ENCODE measurements around the gene SUSD3. TPM values are rescaled to one million over a fixed set of nuclear protein-coding genes. Genes with fewer than 3 reads are reported as not detected.
A peak's percentile ranks its signal among the peaks of the same experiment; 100 is the strongest.

Gene SUSD3
- total and polyA plus RNA-seq, 4 experiments from 2014 or later, result 58.3 to 199 (median 106) TPM

DNA sequence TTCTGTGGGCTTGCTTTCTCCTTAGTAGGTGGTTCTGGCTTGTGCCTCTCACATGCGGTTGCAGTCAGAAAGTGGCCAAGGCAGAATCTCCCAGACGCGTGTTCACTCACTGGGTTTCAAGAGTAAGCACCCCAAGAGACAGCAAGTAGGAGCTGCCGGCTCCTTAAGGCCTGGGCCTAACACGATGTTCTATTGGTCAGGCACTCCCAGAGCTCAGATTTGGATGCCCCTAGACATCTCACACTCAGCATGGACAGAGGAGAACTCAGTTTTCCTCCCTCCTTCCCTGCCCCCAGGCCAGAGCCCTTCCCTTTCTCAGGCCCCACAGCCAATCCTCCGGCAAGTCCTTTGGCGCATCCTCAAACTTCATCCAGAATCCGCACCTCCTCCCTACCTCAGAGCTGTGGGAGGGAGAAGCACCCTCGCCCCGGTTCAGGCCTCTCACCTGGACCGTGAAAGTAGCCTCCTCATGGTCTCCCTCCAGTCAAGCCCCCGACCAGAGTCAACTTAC, 31.0 kb downstream of the SUSD3 start:
- no peak overlapping the region for H3K4me3 ChIP-seq (ENCODE audit: low read length in 2 of 2)
- CTCF ChIA-PET (ENCODE audit: partially characterized antibody), result interaction anchor here (1.1 kb wide), 1 partner anchor 85 kb away, joined by 4 read pairs; no protein-coding TSS in a partner anchor
- Mint-ChIP-seq H3K27ac (peak overlapping the region; percentile 60 to 92 (median 86)), H3K4me3 (no peak overlapping the region), H3K36me3 (peaks cover 23 to 31% of the 10 kb centered on the region in 2 donors), H3K27me3 (no peaks in the 10 kb centered on the region), H3K9me3 (peaks cover 0 to 5% (median 0%) of the 10 kb centered on the region in 8 donors), H3K4me1 (peaks cover 30 to 59% (median 45%) of the 10 kb centered on the region in 4 donors)
- intact Hi-C loops (cut with micrococcal nuclease), result no loop called here
- peaks cover 26% of the 10 kb centered on the region for H3K4me1 ChIP-seq (ENCODE audit: insufficient read depth, low read length)
- peaks cover 17% of the 10 kb centered on the region for H3K36me3 ChIP-seq (ENCODE audit: insufficient read depth, low read length)
- no peak for DNase-seq
- no peaks in the 10 kb centered on the region for H3K27me3 ChIP-seq (ENCODE audit: insufficient read depth, low read length)
- POLR2A ChIA-PET (ENCODE audit: partially characterized antibody), result interaction anchor here (0.9 to 3.0 kb wide), 4 partner anchors 22 to 125 kb away, joined by 3 to 16 read pairs (median 4); no protein-coding TSS in a partner anchor
- no peak overlapping the region for H3K27ac ChIP-seq (ENCODE audit: low read depth, low read length)
- H3K9me3 ChIP-seq (ENCODE audit: control insufficient read depth in 1 of 2, low read length in 2 of 2), result no peaks in the 10 kb centered on the region

DNA sequence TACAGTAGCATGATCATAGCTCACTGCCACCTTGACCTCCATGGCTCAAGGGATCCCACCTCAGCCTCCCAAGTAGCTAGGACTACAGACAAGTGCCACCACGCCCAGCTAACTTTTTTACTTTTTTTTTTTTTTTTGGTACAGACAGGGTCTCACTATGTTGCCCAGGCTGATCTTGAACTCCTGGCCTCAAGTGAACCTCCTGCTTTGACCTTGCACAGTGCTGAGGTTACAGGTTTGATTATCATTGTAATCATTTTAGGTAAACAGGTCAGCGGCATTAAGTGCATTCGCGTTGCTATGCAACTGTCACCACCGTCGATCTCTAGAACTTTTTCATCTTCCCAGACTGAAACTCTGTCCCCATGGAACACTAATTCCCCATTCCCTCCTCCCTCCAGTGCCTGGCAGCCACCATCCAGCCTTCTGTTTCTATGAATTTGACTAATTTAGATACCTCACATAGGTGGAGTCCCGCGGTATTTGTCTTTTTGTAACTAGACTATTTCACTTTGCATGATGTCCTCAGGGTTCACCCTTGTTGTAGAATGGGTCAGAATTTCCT, 31.7 kb downstream of the SUSD3 start:
- Histone ChIP-seq H3K27ac (ENCODE audit: low read depth, low read length) (no peak overlapping the region), H3K36me3 (ENCODE audit: insufficient read depth, low read length) (peaks cover 11% of the 10 kb centered on the region), H3K27me3 (ENCODE audit: insufficient read depth, low read length) (no peaks in the 10 kb centered on the region), H3K9me3 (ENCODE audit: control insufficient read depth in 1 of 2, low read length in 2 of 2) (no peaks in the 10 kb centered on the region), H3K4me3 (ENCODE audit: low read length in 2 of 2) (no peak overlapping the region), H3K4me1 (ENCODE audit: insufficient read depth, low read length) (peaks cover 32% of the 10 kb centered on the region)
- CTCF ChIA-PET (ENCODE audit: partially characterized antibody), result interaction anchor here (1.1 kb wide), 1 partner anchor 86 kb away, joined by 4 read pairs; no protein-coding TSS in a partner anchor
- POLR2A ChIA-PET (ENCODE audit: partially characterized antibody), result interaction anchor here (0.9 to 3.0 kb wide), 4 partner anchors 23 to 126 kb away, joined by 3 to 16 read pairs (median 4); no protein-coding TSS in a partner anchor
- peaks cover 34 to 66% (median 50%) of the 10 kb centered on the region in 4 donors for H3K4me1 Mint-ChIP-seq
- peaks cover 0 to 5% (median 0%) of the 10 kb centered on the region in 8 donors for H3K9me3 Mint-ChIP-seq
- DNase-seq, result no peak
- peak overlapping the region; percentile 48 to 92 (median 85) for H3K27ac Mint-ChIP-seq
- no peak overlapping the region for H3K4me3 Mint-ChIP-seq
- H3K36me3 Mint-ChIP-seq, result peaks cover 18 to 28% of the 10 kb centered on the region in 2 donors
- no peaks in the 10 kb centered on the region for H3K27me3 Mint-ChIP-seq
- intact Hi-C loops (cut with micrococcal nuclease), result loop anchor here (10.0 kb wide), 1 partner anchor 1075 kb away; no protein-coding TSS in a partner anchor

DNA sequence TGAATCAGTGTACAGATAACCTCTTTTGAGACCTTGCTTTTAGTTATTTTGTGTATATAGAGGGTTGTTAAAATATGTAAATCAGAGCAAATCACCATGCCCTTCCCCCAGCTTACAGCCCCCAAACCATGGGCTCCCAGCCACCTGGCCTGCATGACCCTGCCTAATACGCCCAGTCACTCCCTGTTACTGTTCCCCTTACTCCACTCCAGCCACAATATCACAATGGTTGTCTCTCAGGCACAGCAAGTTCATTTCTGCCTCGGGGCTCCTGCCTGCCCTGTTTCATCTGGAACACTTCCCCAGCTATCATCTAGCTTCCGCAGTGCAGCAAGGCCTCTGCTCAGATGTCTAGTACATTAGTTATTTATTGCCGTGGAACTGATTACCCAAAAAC, 32.6 kb downstream of the SUSD3 start:
- no peaks in the 10 kb centered on the region for H3K27me3 Mint-ChIP-seq
- POLR2A ChIA-PET (ENCODE audit: partially characterized antibody), result interaction anchor here (0.6 to 3.0 kb wide), 6 partner anchors 15 to 136 kb away, joined by 3 to 16 read pairs (median 4); no protein-coding TSS in a partner anchor
- peak overlapping the region; percentile 67 to 87 (median 83) for H3K27ac Mint-ChIP-seq
- no peak for DNase-seq
- H3K9me3 ChIP-seq (ENCODE audit: control insufficient read depth in 1 of 2, low read length in 2 of 2), result no peaks in the 10 kb centered on the region
- peaks cover 2% of the 10 kb centered on the region for H3K36me3 ChIP-seq (ENCODE audit: insufficient read depth, low read length)
- H3K9me3 Mint-ChIP-seq, result peaks cover 0 to 5% (median 0%) of the 10 kb centered on the region in 8 donors
- H3K4me1 ChIP-seq (ENCODE audit: insufficient read depth, low read length), result peaks cover 33% of the 10 kb centered on the region
- H3K4me3 Mint-ChIP-seq, result no peak overlapping the region
- H3K36me3 Mint-ChIP-seq, result peaks cover 11 to 20% of the 10 kb centered on the region in 2 donors
- intact Hi-C loops (cut with micrococcal nuclease), result loop anchor here (10.0 kb wide), 1 partner anchor 1074 kb away; no protein-coding TSS in a partner anchor
- no peak overlapping the region for H3K4me3 ChIP-seq (ENCODE audit: low read length in 2 of 2)
- H3K27ac ChIP-seq (ENCODE audit: low read depth, low read length), result no peak overlapping the region
- H3K4me1 Mint-ChIP-seq, result peaks cover 34 to 72% (median 50%) of the 10 kb centered on the region in 4 donors
- H3K27me3 ChIP-seq (ENCODE audit: insufficient read depth, low read length), result no peaks in the 10 kb centered on the region
- CTCF ChIA-PET (ENCODE audit: partially characterized antibody), result interaction anchor here (1.0 to 1.5 kb wide), 3 partner anchors 18 to 88 kb away, joined by 5 to 7 read pairs (median 6); no protein-coding TSS in a partner anchor

DNA sequence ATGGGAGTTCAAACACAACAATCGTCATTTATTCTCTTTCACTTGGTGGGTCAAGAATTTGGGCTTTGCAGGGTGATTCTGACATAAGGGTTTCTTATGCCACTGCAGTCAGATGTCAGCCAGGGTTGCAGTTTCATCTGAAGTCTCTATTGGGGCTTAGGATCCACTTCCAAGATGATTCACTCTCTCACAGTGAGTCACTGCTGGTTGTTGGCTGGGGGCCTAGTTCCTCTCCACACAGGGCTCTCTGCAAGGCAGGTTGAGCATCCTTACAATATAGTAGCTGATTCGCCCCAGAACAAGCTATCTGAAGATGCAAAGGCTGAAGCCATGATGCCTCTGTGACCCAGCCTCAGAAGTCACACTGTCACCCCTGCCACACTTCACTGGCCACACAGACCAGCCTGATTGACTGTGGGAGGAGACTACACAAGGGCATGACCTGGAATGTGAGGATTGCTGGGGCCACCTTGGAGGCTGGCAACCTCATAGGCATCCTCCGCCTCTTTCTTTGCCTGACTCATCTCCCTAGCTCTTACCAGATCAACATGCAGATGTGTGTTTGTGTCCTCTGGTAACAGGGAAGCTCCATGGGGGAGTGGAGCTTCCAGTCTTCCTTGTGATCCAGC, 33.1 kb downstream of the SUSD3 start:
- Histone ChIP-seq H3K36me3 (ENCODE audit: insufficient read depth, low read length) (no peaks in the 10 kb centered on the region), H3K4me1 (ENCODE audit: insufficient read depth, low read length) (peaks cover 33% of the 10 kb centered on the region), H3K27ac (ENCODE audit: low read depth, low read length) (no peak overlapping the region), H3K27me3 (ENCODE audit: insufficient read depth, low read length) (no peaks in the 10 kb centered on the region), H3K9me3 (ENCODE audit: control insufficient read depth in 1 of 2, low read length in 2 of 2) (no peaks in the 10 kb centered on the region), H3K4me3 (ENCODE audit: low read length in 2 of 2) (no peak overlapping the region)
- POLR2A ChIA-PET (ENCODE audit: partially characterized antibody), result interaction anchor here (0.6 to 3.0 kb wide), 8 partner anchors 16 to 137 kb away, joined by 3 to 16 read pairs (median 4); no protein-coding TSS in a partner anchor
- intact Hi-C loops (cut with micrococcal nuclease), result loop anchor here (10.0 kb wide), 1 partner anchor 1073 kb away; no protein-coding TSS in a partner anchor
- Mint-ChIP-seq H3K4me3 (peak overlapping the region in 3 of 8 donors; percentile 10 to 67 (median 40)), H3K9me3 (peaks cover 0 to 5% (median 0%) of the 10 kb centered on the region in 8 donors), H3K4me1 (peaks cover 34 to 72% (median 51%) of the 10 kb centered on the region in 4 donors), H3K27me3 (no peaks in the 10 kb centered on the region), H3K27ac (peak overlapping the region; percentile 67 to 98 (median 83)), H3K36me3 (peaks cover 8 to 18% of the 10 kb centered on the region in 2 donors)
- CTCF ChIA-PET (ENCODE audit: partially characterized antibody), result interaction anchor here (1.0 to 1.5 kb wide), 3 partner anchors 17 to 88 kb away, joined by 5 to 7 read pairs (median 6); no protein-coding TSS in a partner anchor
- DNase-seq, result peak in 1 of 5 donors; percentile 63

DNA sequence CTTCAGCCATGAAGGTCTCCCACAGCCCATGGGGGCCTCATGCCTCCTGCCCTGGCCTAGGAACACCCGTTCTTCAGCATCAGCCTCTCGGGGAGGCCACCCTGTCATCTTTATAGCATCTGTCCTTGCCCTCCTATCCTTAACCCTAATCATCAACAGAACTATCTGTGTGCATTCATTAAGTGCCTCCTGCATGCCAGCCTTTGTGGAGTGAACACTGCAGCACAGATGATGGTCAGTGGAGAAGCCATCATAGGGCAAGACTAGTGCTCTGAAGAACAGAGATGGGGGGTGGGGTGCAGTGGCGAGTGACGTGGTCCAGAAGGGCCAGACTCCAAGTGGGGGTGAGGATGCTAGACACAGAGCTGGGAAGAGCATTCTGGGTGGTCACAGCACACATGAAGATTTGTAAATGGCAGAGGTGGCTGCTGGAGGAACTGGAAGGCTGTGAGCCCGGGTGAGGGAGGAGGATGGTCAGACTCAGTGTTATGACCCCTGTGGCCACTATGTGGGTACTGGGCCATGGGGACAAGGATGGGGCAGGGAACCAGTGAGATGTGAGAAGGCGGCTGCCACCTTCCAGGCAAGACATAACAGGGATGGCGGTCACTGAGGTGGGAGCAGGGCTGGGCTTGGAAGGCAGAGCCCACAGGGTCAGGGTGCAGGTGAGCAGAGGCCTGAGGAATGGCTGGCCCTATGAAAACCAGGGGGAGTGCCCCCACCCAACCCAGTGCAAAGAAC, 33.9 kb downstream of the SUSD3 start:
- ChIA-PET CTCF (ENCODE audit: partially characterized antibody) (interaction anchor here (1.0 to 1.5 kb wide), 3 partner anchors 17 to 89 kb away, joined by 3 to 7 read pairs (median 6); no protein-coding TSS in a partner anchor), POLR2A (ENCODE audit: partially characterized antibody) (interaction anchor here (0.9 to 1.5 kb wide), 7 partner anchors 11 to 138 kb away, joined by 3 to 7 read pairs (median 3); no protein-coding TSS in a partner anchor)
- intact Hi-C loops (cut with micrococcal nuclease), result loop anchor here (10.0 kb wide), 1 partner anchor 1072 kb away; no protein-coding TSS in a partner anchor
- Mint-ChIP-seq H3K4me3 (peak overlapping the region in 4 of 8 donors; percentile 21 to 67 (median 45)), H3K9me3 (peaks cover 0 to 5% (median 0%) of the 10 kb centered on the region in 8 donors), H3K27ac (peak overlapping the region; percentile 67 to 98 (median 86)), H3K4me1 (peaks cover 38 to 79% (median 58%) of the 10 kb centered on the region in 4 donors), H3K36me3 (peaks cover 4 to 17% of the 10 kb centered on the region in 2 donors), H3K27me3 (no peaks in the 10 kb centered on the region)
- Histone ChIP-seq H3K27ac (ENCODE audit: low read depth, low read length) (peak overlapping the region; percentile 95), H3K4me1 (ENCODE audit: insufficient read depth, low read length) (peaks cover 40% of the 10 kb centered on the region), H3K9me3 (ENCODE audit: control insufficient read depth in 1 of 2, low read length in 2 of 2) (no peaks in the 10 kb centered on the region), H3K27me3 (ENCODE audit: insufficient read depth, low read length) (no peaks in the 10 kb centered on the region), H3K36me3 (ENCODE audit: insufficient read depth, low read length) (no peaks in the 10 kb centered on the region), H3K4me3 (ENCODE audit: low read length in 2 of 2) (no peak overlapping the region)
- DNase-seq, result no peak

DNA sequence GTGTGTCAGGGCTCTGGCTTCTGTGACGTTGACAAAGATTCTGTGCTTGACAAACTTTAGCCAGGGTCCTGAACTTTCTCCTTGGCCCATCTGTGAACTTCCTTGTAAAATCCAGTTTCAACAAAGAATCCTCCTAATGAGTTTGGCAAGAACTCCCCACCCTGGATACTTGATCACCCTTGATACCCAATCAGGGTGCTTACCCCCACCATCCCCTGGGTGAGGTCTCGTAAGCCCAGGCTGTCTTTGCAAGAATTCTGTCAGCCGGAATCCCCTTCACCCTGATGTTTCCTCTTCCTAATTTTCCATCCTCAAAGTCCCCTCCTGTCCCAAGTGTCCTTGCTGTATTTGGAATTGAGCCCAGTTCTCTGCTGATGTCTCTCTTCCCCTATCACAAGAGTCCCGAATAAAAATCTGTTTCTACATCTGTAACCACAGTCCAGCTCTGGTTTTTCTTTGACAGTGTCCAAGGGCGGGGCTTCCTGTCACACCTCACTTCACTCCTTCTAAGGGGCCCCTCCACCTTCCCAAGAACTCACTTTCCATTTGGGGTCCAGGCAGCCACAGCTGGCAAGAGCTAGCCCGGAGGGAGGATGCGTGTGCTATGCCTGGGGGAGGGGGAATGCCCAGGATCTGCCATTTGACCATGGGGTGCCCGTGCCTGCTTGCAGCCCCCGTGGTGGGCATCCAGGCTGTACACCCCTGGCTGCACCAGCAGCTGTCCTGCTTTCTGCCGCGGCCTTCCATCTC, 34.8 kb downstream of the SUSD3 start:
- H3K36me3 Mint-ChIP-seq, result peaks cover 4 to 18% of the 10 kb centered on the region in 2 donors
- peaks cover 49% of the 10 kb centered on the region for H3K4me1 ChIP-seq (ENCODE audit: insufficient read depth, low read length)
- H3K27ac ChIP-seq (ENCODE audit: low read depth, low read length), result peak overlapping the region; percentile 95
- no peaks in the 10 kb centered on the region for H3K36me3 ChIP-seq (ENCODE audit: insufficient read depth, low read length)
- no peaks in the 10 kb centered on the region for H3K9me3 ChIP-seq (ENCODE audit: control insufficient read depth in 1 of 2, low read length in 2 of 2)
- peaks cover 47 to 88% (median 67%) of the 10 kb centered on the region in 4 donors for H3K4me1 Mint-ChIP-seq
- CTCF ChIA-PET (ENCODE audit: partially characterized antibody), result interaction anchor here (0.7 to 1.0 kb wide), 2 partner anchors 25 to 136 kb away, joined by 3 read pairs; no protein-coding TSS in a partner anchor
- POLR2A ChIA-PET (ENCODE audit: partially characterized antibody), result interaction anchor here (1.0 to 6.6 kb wide), 5 partner anchors 12 to 139 kb away, joined by 3 to 65 read pairs (median 5); no protein-coding TSS in a partner anchor
- no peaks in the 10 kb centered on the region for H3K27me3 ChIP-seq (ENCODE audit: insufficient read depth, low read length)
- intact Hi-C loops (cut with micrococcal nuclease), result loop anchor here (10.0 kb wide), 1 partner anchor 1071 kb away; no protein-coding TSS in a partner anchor
- H3K27ac Mint-ChIP-seq, result peak overlapping the region; percentile 85 to 99 (median 98)
- H3K4me3 ChIP-seq (ENCODE audit: low read length in 2 of 2), result no peak overlapping the region
- no peak for DNase-seq
- H3K27me3 Mint-ChIP-seq, result no peaks in the 10 kb centered on the region
- peaks cover 0 to 5% (median 0%) of the 10 kb centered on the region in 8 donors for H3K9me3 Mint-ChIP-seq
- H3K4me3 Mint-ChIP-seq, result peak overlapping the region in 7 of 8 donors; percentile 6 to 87 (median 67)
